Kidney capillary endothelial cell (primary cell): ENCODE data around the gene THEM4.

Experiments used
- DNase-seq: peaks from one replicate; pipeline ENCODE4 v3.0.0-alpha.2; 2018; ENCODE audit warnings: low spot score

Gene THEM4

DNA sequence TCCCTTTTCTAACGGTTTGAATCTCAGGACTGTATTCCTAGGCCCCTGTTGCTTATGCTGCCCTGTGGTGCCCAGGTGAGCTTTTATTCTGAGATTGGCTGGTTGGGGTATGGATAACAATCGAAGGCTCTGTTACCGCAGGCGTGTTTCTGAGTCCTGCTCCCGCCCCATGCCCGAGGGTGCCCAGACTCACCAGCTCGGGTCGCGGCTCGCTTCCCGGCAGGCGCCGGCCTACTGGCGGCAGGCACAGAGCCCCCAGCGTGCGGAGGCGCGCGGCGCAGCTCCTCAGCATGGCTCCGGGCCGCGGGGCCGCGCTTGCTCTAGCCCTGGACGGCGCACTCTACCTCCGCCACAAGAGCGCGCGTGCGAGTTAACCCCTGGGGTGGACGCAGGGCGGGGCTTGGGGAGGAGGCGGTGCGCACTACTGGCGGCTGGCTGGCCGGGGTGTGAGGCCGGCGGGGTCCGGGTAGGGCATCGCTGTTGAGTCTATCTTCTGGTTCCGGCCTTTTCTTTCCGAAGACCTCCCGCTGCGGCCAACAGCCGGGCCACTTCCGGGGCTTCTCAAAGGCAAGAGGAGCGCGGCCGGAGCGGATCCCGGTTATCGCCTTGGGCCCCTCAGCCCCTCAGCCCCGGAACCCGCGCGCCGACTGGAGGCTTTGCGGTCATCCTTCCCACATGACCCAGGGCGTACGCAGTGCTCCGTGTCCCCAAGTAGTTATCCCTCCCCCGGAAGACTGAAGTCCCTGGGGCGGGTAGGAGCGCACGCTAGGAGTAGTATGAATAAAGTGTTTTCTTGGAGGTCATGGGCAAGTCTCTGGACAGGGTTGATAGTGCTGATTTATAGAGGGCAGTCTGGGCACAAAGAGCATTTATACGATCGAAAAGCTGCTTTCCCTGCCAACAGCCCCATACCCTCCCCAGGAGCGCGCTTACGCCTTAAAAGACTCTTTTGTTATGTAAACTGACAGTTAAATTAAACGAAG, at the start of gene THEM4:
Gene THEM4 (minus strand): TSS at position 345 of the 983 bp plus-strand sequence. CDS start 53 bp downstream, at position 292.
- peak; percentile 90 for DNase-seq

DNA sequence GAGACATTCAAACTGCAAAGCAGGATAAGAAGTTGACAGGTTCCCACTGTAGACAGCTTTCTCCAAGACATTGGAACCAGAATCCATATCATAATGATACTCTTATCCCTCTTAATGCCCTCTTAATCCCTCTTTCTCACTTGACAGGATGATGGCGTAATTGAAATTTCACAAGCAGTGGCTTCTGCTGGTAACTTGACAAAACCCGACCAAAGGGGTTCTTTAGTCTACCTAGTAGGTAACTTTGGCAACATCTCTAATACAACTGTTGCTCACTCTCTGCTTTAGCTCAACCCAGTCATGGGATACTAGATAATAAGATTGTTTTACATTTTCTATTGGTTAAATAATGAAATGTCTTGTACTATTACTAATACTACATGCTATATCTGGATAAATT, 49.6 kb upstream of the THEM4 start:
- no peak for DNase-seq

DNA sequence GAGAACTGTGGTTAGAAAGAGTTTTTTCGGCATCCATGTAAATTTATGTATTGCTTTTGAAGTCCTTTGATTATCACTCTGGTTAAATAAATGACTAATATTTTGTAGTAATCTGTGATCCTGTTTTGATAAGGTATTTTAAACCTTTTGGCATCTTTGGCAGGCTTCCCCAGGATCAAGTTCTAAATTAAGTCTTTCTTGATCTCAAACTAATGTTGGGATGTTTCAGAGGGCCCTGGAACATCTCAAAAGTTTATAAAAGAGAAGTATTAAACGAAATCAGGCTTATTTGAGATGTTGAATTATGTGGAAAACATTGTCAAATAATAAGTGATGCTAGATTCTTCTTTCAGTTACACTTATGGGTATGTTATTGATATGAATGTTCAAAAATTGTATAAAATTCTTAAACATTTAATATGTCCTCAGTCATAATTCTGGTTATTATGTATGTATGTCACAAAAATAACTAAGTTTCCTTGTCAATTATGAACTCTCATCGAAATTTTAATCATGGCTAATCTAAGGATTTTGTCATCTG, 47.7 kb upstream of the THEM4 start:
- DNase-seq, result no peak

DNA sequence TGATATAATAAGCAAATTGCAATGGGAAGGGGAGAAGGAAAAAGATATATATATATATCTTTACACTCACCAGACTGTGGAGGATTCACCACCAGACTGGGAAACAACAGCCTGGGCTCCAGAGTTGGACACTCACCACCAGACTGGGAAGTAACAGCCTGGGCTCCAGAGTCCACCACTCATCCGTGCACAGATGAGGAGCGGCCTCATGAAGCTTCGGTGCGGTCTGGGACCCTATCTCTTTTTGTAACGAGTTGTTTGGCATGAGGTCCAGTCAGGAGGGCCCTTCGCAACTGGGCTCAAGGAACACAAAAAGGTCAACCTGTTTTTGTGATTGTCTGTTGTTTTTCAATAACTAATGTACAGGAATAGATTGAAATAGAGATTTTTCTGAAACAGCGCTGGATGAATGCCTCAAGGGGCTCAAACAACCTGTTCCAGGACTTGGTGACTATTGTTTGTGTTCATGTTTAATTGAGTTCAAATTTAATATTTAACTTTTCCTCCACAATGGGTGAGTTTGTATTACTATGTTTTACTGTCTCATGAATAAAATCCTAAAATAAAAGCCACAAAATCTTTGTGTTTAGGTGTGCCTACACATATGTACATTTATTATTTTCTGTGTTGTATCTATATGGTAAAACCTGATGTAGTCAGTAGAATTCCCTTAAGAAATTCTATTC, 44.2 kb upstream of the THEM4 start:
- no peak for DNase-seq

DNA sequence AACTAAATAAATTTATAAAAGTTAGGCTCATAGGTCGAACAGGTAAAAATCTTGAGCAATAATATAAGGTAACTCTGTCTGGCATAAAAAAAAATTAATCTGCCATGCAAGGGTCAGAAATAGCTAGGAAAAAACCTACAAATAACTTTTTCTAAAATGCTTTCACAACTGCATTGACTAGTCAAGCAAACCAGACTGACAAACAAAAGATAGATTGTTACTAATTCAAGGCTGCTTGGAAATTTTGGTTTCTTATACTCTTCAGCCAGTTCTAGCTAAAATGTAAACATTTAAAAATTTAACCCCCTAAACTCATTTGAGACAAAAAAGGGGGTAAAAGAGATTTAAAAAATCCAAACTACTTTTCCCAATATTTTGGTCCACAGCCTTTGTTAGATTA, 43.5 kb upstream of the THEM4 start:
- DNase-seq, result no peak

DNA sequence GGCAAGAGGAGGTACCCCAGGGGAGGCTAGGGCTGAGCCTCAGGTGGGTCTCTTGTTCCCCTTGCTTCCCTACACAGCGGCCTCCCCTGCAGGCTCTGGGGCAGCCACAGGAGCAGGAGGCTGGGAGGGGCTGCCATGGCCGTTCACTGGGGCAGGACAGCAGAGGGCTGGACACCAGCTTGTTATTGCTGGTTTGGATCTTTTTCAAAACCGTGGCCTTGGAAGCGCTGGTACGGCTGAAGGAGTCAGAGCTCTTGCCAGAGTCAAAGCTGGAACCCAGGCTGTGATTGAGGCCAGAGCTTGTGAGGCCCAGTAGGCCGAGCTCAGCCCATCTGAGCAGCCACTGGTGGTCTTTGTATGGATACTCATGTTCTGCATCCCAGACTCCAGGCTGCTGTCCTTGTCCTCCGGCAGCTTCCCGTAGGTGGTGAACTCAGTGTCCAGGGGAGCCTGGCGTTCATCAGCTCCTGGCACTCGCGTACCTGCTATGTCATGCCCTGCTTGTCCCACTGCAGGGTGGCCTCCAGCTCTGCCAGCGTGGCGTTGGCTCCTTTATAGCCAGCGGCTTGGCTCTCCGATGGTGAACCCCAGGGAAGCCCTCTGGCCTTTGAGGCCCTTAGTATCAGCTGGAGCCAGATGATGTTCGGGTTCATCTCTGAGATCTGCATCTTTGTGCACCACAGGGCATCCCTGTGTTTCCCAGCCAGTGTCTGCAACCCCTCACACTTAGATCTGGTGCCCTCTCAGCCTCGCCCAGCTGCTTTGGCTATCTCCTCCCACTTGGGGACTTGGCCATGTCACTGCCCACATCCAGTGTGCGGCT, 40.3 kb upstream of the THEM4 start:
- DNase-seq, result no peak

DNA sequence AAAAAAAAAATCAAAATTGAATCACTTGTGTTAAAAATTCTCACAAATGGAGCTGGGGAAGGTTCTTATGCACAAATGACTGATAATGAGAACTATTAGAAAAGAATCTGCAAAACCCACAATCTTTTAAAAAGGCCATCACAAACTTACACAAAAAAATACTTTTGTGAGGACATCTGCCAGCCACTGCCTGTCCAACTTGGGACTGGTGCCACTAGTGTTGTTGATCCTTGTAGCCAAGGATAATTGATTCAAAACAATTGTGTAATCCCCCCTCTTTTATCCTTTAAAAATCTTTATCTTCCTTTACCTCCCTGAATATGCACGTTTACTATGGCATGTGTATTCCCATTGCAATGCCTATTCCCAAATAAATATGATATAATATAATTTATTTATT, 39.2 kb upstream of the THEM4 start:
- DNase-seq, result no peak

DNA sequence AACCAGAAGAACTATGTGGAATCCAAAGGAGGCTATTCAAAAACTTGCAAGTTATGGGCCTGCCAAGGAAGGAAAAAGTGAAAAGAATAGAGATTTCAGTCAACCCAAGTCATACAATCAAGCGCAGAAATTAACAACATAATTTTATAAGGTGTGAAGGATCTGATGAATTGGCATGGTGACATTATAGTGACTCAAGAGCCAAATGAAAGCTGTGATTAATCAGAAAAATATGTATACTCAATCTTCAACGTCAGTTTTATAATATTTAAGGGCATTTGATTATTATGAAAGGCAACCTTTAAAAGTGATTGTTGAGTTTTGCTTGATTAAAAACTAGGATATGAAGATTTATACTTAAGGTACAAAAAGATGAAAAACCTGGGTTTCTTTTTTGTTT, 37.8 kb upstream of the THEM4 start:
- DNase-seq, result no peak

DNA sequence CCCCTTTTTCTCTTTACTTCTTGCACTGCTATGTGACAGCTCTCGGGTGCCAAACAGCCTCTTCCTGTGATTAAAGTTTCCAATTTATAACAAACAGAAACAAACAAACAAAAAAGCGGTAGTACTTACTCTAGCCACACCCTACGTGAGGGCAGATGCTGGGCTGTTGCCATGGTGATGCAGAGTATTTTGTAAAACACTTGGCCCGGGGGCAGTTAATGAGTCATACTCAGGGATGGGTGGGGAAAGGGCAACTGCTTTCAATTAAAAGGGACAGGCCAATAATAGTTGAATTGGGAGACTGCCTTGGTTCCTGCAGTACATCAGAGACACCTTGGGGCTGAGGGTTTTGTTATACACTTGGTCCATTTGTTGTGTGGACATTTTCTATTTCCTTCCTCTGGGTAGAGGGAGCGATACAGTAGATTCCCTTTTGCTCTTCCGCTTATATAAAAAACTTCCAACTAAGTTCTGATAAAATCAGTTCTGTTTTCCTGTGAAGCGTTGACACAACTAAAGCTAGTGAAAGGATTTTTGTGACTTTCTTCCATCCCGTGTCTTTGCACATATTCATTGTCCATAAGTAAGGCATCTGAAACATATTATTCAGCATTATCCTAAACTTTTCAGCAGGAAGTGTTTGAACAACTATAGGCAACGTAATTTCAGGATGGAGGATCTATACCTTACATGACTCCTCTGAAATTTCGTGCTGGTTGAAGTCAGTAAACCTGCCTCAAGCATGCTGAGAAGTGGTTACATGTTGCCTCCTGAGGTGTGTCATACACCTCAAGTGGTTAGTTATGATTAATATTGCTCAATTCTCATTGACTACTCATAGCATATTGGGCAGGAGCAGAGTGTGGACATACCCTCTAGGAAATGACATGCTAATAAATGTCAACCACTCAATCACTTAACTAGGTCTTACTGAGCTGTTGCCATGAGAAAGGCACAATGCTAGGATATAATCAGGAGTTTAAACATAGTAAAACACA, 36.7 kb upstream of the THEM4 start:
- peak; percentile 72 for DNase-seq

DNA sequence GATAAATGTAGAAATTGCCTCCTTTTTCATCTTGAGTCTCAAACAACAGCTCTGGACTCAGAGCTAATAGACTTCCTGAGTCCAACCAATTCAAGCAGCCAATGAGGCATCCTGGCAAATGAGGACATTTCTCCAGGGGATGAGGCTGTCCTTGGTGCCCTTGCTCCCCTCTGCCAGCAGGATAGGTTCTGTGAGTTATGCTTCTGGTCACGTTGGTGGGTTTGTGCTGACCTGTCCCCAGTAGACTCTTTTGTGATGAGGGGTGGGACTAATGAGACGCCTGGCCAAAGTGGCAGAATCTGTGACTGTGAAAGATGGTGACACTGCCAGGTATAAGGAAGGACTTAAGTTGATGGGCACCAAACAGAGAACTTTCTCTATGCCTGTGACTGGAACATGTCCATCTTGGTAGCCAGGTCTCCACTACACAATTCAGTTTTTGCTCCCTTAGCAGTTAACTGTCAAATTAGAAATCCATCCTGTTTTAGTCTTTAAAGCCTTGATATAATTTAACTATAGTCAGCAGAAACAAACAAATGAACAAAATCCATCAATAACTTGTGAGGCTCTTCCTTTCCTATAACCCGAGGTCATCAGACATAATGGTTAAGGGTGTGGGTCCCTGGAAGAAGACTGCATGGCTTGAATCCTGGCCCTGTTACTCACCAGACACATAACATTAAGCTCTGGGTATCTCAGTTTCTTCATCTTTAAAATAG, 35.7 kb upstream of the THEM4 start:
- no peak for DNase-seq

DNA sequence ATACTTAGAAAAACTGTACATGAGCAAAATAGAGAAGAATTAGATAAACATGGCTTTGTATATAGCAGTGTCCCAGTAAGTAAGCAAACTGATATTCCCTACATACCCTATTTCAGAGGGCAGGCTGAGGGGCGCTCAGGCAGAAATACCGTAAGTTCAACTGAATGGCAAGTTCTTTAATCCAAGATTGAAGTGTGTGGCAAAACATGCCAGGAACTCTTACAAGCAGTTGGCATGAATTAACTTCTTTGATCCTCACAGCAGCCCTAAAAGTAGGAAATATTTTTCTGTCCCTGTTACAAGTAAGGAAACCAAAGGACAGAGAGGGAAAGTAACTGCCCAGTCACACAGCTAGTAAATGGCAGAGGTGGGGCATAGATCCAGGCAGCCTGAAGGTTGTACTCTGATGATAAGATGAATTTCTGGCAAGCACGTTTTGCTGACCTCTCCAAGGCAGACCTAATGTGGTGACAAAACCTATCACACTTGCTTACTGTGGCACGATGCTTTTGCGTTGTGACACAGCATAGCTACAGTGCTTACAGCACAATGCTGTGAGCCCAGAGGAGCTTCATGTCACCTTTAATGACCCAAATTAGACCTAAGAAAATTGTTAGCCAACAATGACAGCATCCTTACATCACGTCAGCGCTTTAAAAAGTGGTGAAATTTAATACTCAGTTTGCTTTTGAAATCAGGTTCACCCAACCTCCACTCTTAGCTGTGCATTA, 35.0 kb upstream of the THEM4 start:
- DNase-seq, result no peak

DNA sequence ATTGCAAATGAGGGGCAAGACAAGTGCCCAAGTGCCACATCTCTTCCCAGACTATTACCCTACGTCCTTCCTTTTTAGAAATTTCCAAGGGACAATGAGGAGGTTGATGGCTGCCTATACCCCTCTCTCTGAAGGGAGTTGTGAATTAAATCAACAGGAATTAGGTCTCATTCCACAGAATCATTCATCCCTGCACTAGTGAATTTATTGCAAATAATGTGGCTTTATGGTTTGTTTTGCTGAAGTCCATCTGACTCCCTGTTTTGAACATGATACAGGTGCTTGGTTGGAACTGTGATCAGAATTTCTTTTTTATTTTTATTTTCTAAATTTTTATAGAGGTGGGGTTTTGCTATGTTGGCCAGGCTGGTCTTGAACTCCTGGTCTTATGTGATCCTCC, 34.3 kb upstream of the THEM4 start:
- DNase-seq, result no peak

DNA sequence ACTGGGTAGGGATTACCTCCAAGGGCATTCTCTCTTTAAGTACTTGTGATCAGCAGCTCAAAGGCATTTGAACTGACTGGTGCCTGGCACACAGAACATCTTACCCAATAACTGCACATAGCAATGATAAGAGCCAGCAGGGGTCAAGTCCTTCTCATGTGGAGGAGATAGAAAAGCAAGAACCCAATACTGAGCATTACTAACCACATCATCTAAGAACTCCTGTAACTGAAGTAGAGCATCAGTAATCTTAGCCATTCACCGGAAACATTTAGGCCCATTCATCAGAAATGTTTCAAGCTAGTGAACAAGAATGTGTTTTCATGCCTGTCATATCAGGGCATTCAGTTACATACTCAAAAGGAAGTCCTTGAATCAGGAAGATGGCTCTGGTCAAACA, 33.6 kb upstream of the THEM4 start:
- no peak for DNase-seq

DNA sequence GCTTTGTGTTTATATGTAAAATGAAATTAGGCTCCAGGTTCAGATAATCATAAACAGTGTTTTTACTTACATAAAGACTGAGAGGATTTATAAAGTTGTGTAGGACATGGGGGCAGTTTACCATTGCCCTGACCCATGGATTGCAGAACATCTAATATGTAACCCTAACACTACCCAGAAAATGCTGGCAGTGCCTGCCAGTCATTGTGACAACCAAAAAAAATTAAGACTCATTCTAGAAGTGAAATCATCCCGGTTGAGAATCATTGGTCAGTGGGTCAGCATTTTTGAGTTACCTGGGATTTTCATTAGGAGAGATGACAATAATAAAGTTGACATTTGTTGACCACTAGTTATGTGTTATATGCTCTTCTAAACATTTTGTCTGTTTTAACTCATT, 31.2 kb upstream of the THEM4 start:
- no peak for DNase-seq

DNA sequence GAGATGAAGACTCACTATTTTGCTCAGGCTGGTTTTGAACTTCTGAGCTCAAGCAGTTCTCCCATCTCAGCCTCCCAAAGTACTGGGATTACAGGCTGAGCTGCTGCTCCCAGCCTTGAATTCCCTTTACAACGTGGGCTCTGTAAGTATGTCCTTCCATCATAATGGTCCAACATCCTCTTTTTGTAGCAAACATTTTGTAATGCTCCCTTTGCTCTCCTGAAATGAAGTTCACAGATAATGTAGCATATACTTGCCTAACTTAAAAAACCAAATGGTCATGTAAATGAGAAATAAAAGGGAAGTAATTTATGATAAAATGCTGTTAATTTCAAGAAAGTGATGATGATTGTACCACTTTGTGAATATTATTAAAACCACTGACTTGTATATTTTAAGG, 30.5 kb upstream of the THEM4 start:
- no peak for DNase-seq

DNA sequence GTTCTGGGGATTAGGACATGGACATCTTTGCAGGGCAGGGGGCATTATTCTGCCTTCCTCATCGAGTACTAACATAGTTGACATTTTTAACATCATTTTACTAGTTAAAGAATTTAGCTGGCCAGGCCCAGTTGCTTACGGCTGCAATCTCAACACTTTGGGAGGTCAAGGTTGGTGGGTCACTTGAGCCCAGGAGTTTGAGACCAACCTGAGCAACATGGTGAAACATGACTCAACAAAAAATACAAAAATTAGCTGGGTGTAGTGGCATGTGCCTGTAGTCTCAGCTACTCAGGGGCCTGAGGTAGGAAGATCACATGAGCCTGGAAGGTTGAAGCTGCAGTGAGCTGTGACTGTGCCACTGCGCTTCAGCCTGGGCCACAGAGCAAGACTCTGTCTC, 29.8 kb upstream of the THEM4 start:
- no peak for DNase-seq

DNA sequence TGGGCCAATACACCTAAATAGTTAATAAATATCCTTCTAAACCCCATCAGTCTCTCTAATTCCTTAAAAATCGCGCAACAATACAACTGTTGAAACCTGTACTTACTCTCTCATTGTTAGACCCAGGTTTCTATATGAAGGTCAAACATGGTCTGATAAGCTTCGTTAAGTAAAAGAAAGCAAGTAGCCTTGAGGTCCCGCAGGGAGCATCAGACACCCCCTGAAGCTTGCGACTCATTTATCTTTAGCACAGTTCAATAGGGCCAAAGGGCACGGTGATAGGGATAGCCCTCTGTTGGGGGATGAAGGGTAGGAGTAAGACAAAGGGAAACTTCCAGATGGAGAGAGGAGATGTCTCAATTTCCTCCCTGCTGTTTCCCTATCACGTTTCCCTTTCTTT, 27.3 kb upstream of the THEM4 start:
- no peak for DNase-seq

DNA sequence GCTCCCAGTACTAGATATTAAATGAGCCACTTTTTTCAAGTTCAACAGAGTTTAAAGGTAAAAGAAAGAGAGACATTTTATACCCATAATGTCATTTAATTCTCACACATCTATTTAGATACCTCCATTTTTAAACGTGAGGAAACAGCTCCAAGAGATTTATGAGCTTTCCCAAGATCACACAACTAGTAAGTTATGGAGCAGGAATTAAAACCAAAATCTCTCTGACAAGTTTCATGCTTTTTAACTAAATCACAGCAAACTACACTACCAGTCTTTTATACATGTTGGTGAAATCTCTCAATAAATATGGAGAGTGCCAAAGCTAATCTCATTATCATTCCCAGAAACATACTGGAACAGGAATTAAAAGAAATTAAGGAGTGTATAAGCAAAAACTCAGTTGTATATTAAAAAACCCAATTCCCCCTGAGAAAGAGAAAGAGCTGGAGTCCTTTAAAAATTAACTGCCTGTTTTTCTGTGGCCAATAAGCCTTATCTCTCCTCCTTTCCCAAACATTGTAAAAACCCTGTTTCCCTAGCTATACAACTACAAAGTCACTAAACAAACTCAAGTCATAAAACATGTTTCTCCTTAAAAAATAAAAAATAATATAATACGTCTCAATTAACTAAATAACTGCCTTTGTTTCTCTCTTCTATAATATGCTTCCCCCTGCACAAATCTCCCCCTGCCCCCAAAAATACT, 26.7 kb upstream of the THEM4 start:
- DNase-seq, result no peak

DNA sequence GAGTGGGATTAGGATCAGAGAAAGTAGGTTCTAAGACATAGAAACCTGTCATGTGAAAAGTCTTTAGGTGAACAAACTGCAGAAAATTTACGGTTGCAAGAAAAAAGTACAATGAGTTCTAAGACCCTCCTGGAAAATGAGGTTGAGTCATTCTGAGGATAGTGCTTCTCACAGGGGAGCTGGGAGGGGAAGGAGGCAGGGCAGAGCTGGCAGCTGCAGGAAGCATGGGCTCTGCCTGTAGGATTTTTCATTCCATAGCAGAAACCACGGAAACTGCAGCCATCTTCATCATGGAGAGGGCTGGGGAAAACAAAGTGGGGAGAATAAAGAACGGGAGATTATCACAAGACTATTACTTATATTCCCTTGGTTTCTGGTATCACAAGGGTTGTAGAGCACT, 25.8 kb upstream of the THEM4 start:
- DNase-seq, result peak; percentile 33
